Astrocyte of the cerebellum (primary cell): ENCODE results near the gene SLC22A6.

Source experiments
- DNase-seq: peaks from one replicate; pipeline ENCODE4 v3.0.0-alpha.2; 2011; ENCODE audit warnings: low read depth
- H3K4me3 ChIP-seq: 2 replicates; pipeline ENCODE4 v1.5.1; 2011; ENCODE audit warnings: mild to moderate bottlenecking, low read depth, low read length, moderate library complexity
- CTCF ChIP-seq: IDR thresholded peaks from 2 replicates; pipeline ENCODE4 v1.5.1; 2012; ENCODE audit warnings: low read length, low read depth, moderate library complexity, mild to moderate bottlenecking; ENCODE audit errors: missing control alignments
- in situ Hi-C: cut with HindIII; loops from 2 replicates; pipeline ENCODE4 v1.10.0; 2017; ENCODE audit warnings: low sequenced_read_pairs

The SLC22A6 gene

GRCh38 chr11:63010934-63011439 lies 26.2 kb upstream of the SLC22A6 start:
- DNase-seq = no peak
- in situ Hi-C loops = no loop called here
- H3K4me3 ChIP-seq = no peak overlapping the region
- TF ChIP-seq CTCF = no peak

DNA sequence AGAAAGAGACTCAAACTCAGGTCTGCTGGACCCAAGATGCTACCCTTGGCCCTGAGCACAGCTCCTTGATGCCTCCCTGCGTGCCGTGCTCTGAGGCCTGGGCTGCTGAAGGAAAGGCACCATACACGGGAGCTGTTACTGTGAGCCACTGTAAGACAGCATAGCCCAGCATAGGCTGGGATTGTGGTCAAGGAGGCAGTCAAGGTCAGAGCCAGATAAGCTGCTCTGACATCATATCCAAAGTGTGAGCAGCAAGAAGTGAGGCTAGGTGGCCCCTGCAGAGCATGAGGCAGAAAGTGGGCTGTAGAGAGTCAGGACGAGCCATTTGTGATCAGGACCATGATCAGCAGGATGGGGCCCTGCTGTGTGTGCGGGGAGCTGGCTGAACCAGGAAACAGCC lies 23.2 kb upstream of the SLC22A6 start:
- no peak for TF ChIP-seq CTCF
- no peak for DNase-seq
- H3K4me3 ChIP-seq = no peak overlapping the region
- in situ Hi-C loops = loop anchor here (5.0 kb wide), 1 partner anchor 101 kb away; no protein-coding TSS in a partner anchor

DNA sequence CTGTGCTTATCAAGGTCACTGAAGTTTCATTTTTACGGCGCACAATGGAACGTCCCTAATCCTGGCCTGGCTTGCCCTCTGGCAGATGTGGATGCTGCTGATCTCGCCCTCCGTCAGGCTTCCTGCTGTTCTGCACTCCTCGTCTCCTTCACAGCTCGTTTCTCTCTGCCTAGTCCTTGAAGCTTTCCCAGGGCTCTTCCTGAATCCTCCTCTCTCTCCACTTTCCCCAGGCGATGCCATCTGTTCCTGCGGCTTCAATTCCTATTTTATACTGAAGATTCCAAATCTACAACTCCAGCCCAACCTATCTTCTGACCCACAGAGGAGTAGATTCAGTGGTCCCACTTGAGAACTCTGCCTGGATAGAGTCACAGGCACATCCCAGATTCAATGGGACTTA lies 16.7 kb upstream of the SLC22A6 start:
- no peak for TF ChIP-seq CTCF
- DNase-seq = no peak
- no peak overlapping the region for H3K4me3 ChIP-seq
- in situ Hi-C loops = no loop called here

- H3K4me3 ChIP-seq = no peak overlapping the region
- in situ Hi-C loops = no loop called here
- TF ChIP-seq CTCF = no peak
- DNase-seq = no peak
These were observed 14.9 kb upstream of the SLC22A6 start for GRCh38 chr11:62999649-63000048.

DNA sequence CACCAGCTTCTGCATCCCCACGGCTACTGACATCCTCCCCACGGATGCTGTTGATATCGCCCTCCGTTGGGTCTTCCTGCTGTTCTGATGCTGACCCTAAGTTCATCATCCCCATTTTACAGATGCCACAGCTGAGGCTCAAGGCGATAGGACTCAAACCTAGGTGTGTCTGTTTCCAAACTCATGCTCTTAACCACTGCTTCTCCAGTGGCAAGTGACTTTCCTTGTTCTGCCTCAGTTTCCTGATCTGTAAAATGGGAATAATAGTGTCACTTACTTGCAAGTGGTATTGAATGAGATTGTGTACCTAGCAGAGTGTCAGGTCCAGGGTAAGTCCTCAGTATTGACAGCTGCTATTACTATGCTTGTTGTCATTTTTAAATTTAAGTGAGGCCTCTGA lies 14.4 kb upstream of the SLC22A6 start:
- no peak overlapping the region for H3K4me3 ChIP-seq
- no peak for TF ChIP-seq CTCF
- in situ Hi-C loops = no loop called here
- no peak for DNase-seq

GRCh38 chr11:62996271-62996670 lies 11.5 kb upstream of the SLC22A6 start:
- no peak for DNase-seq
- TF ChIP-seq CTCF = no peak
- no peak overlapping the region for H3K4me3 ChIP-seq
- in situ Hi-C loops = no loop called here

DNA sequence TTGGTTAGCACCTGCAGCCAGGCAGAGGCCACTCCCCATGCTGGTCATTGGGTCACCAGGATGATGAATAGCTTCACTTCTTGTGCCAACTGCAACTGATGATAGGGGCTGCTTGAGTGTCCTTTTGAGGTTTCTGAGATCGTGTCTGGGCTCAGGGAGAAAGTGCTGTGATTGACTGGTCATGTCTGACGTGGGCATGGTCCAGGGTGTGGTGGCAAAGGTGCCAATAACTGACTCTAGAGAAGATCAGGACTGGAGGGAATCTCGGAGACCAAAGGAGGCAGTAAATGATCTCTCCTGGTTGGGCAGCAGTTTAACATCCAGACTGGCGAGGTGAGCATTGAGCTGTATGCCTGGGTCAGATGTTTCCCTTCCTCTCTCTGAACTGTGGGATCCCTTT lies 10.0 kb upstream of the SLC22A6 start:
- no peak for DNase-seq
- no peak overlapping the region for H3K4me3 ChIP-seq
- in situ Hi-C loops = no loop called here
- no peak for TF ChIP-seq CTCF
